SKM-1 (cell line): ENCODE data around the gene C12orf76.
"Not testable (repeated sequence)": the region's sequence is repeated elsewhere in the genome, so short reads cannot be mapped to it uniquely, and the experiment has no call there.

Source experiments
- DNase-seq: peaks from one replicate; lab custom pipeline; 2025; ENCODE audit not compliant: unreplicated experiment; lab: John Stamatoyannopoulos, UW

The C12orf76 gene, protein sequence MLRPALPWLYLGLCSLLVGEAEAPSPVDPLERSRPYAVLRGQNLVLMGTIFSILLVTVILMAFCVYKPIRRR

DNA sequence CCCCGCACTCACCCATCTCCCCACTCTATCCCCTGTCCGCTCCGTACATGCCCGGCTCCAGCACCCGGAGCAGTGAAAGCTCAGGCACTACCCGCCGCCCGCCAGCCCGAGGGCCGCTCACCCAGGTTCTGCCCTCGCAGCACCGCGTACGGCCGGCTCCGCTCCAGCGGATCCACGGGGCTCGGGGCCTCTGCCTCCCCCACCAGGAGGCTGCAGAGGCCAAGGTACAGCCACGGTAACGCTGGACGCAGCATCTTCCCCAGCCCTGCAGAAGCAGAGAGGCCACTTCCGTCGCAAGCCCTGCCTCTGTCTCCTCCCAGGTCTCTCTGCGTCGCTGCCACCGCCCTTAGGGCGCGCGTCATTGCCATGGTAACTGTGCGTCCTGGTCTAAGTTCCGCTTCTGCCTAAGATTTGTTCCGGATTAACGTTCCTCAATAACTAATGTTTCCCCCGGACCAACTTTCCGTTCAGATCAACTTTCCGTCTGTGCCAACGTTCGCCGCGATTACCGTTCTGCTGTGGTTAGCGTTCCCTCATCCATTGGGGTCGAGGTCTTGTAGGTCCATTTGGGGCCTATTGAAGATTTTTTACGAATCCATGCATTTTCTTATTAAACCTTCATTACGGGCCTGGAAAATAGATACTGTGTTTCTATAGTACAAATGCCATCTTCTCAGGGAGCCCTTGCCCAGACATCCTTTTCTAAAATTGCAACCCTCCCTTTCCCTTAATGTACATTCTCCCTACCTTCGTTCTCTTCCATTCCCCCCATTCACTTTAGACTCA lies at the start of gene C12orf76:
C12orf76 (minus strand) TSS at position 281 of the 786 bp plus-strand sequence; CDS start at position 254, 27 bp downstream.
- peak; percentile 73 for DNase-seq

- no peak for DNase-seq
Measured at GRCh38 chr12:110093631-110094311, 45.4 kb upstream of the C12orf76 start.

GRCh38 chr12:110091136-110091711 lies 42.9 kb upstream of the C12orf76 start:
- no peak for DNase-seq

GRCh38 chr12:110090266-110091135 lies 42.2 kb upstream of the C12orf76 start:
- no peak for DNase-seq

- DNase-seq, result no peak
Measured at GRCh38 chr12:110088936-110089335, 40.6 kb upstream of the C12orf76 start.

- not testable (repeated sequence) for DNase-seq
Measured at GRCh38 chr12:110088216-110088615, 39.9 kb upstream of the C12orf76 start.

DNA sequence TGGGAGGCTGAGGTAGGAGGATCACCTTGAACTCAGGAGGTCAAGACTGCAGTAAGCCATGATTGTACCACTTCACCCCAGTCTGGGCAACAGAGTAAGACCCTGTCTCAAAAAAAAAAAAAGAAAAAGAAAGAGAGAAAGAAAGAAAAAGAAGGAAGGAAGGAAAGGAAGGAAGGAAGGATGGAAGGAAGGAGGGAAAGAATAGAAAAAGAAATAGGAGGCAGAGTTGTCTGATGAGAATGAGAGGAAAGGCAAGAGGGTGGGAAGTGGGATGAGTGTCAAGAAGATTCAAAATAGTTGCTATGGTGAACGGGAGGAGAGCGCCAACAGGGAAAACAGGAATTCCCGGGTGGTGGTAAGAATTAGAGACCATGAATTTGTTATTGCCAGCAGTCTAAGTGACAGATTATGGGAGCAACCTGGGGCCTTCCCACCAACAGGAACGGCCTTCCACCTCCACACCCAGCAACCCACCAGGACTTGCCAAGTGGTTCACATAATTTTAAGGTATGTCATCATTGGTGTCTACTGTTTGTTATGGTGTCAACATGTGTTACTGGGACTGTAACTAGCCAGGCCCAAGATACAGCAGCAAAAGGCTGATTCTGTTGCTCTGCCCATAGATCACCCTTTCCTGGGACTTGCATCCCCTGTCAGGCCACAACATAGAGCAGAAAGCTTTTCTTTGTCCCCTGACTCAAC lies 36.1 kb upstream of the C12orf76 start:
- no peak for DNase-seq

DNA sequence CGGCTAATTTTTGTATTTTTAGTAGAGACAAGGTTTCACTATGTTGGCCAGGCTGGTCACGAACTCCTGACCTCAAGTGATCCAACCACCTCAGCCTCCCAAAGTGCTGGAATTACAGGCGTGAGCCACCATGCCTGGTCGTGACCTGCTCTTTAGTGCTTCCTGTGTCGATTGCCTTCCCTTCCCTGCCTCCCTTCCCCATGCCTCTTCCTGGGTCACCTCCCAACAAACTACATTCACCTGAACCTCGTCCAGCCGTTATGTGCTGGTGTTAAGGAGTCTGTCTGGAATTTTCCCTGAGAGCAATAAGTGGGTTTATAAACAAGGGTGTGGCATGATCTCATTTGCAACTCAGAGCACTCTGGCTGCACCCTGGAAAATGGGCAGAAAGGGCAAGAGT lies 32.1 kb upstream of the C12orf76 start:
- DNase-seq, result no peak

DNA sequence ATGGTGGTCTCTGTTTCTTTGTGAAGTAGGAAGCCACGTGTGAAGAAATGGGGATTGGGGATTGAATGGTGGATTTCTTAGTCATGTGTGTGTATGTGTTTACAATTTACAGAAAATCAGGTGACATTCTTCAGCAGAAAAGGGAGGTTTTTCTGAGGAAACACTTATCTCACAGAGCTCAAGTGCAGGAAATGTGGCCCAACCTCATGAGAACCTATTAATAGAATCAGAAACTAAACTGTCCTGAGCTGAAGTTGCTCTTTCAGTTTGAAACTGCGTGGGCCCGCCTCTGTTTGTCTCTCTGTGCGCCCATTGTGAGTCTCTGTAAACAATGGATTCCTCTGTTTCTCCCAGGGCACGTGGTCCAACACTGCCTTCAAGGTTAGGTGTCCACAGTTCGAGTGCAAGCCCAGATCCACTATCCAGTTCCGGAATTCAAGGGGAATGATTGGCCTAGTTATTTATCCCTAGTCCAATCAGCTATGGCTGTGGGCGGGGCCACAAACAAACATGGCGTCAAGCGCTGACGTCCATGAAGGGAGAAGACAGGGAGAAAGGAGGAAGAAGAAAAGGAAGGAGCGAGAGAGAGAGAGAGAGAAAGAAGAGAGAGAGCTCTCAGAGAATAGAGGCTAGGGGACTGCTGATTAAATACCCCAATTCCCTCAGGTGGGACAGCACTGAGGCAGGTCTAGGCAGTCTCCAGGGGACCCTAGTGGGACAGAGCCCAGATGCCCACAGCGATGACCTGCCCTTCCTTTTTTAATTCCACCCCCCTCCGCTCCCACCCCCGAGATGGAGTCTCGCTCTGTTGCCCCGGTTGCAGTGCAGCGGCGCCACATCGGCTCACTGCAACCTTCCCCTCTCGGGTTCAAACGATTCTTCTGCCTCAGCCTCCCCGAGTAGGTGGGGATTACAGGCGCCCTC lies 31.4 kb upstream of the C12orf76 start:
- DNase-seq, result no peak

- DNase-seq, result no peak
Measured at GRCh38 chr12:110077800-110078199, 29.5 kb upstream of the C12orf76 start.

- DNase-seq, result no peak
Measured at GRCh38 chr12:110075880-110076279, 27.6 kb upstream of the C12orf76 start.

DNA sequence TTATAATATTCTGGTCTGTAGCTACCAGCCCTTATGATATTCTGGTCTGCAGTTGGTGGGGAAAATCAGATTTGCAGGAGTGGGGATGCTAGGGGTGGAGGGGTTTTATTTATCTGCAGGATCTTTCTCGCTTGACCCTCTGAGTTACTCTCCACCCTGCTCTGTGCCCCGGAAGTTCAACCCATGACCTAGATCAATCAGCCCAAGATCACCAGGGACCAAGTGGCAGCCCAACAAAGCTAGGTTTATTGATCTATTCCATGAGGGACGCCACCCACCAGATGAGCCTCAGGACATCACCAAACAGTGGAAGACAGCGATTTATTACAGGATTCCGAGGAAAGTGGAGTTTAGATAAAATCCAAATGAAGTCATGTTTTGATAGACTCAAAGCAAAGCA lies 25.8 kb upstream of the C12orf76 start:
- no peak for DNase-seq

GRCh38 chr12:110073049-110073831 lies 24.9 kb upstream of the C12orf76 start:
- DNase-seq, result no peak

- not testable (repeated sequence) for DNase-seq
Measured at GRCh38 chr12:110072636-110073035, 24.3 kb upstream of the C12orf76 start.

- no peak for DNase-seq
Measured at GRCh38 chr12:110071967-110072366, 23.6 kb upstream of the C12orf76 start.

GRCh38 chr12:110071504-110071903 lies 23.2 kb upstream of the C12orf76 start:
- no peak for DNase-seq

- DNase-seq, result no peak
Measured at GRCh38 chr12:110068654-110069053, 20.3 kb upstream of the C12orf76 start.

DNA sequence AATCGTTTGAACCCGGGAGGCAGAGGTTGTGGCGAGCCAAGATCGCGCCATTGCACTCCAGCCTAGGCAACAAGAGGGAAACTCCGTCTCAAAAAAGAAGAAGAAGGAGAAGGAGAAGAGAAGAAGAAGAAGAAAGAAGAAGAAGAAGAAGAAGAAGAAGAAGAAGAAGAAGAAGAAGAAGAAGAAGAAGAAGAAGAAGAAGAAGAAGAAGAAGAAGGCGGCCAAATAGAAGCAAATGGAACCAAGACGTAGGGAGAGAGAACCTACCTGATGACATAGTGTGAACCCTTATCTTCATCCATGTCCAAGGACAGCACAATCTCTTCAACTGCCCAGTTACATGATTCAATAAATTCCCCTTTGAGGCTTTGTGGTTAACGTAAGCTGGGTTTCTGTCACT lies 19.8 kb upstream of the C12orf76 start:
- not testable (repeated sequence) for DNase-seq
